Raji (cell line): ENCODE results near the gene UCHL1.

ENCODE experiments used
- POLR2A ChIP-seq: IDR thresholded peaks from 2 replicates; pipeline ENCODE4 v1.6.1; 2011; ENCODE audit warnings: low read depth, low read length, control low read depth; ENCODE audit not compliant: insufficient read depth

Gene UCHL1

DNA sequence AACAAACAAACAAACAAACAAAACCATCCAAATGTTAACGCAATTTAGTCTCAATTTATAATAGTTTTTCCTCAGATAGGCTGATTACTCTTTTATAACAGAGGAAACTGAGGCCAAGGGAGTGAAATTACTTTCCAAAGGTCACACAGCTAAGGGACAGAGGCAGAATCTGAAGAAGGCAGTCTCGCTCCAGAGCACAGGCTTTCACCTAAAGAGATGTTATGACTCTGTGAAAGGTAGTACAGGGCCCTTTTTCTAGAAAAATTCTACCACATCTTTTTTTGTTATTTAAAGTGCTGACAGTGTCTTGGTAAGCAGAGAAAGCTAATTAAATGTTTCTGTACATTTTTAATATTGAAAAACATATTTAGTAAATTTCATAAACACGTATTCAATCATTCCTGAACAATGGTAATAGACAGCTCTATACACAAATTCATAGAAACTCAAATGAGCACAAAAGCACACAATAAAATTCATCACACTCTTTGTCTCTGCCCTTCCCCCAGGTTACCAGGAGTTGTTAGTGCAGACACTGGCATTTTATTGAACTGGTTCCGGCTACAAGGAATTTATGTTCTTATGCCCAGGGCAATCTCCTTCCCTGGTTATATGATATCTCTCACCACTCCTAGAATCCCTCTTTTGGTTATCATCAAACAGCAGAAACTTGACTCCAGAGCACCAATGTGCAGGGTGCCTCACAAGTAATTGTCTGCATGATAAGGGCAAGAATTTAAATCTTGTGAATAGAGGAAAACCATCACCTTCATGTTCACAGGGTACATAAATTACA lies 34.7 kb upstream of the UCHL1 start:
- TF ChIP-seq POLR2A, result no peak

DNA sequence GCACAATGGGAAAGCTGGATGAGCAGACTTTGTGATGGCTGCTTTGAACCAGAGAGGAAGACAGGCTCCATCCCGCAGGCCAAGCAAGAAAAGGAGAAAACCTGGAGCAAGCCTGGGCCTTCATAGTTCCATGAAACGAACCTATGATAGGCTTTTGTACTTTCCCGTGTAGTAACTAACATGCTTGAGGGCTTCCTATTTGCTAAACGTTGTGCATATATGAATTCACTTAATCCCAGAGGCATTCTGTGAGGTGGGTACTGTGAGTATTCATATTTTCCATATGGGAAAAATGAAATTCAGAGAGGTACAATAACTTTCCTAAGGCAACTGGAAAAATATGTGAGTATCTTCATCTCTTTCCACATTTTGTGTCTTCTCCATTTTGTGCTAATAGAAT lies 28.8 kb upstream of the UCHL1 start:
- no peak for TF ChIP-seq POLR2A

DNA sequence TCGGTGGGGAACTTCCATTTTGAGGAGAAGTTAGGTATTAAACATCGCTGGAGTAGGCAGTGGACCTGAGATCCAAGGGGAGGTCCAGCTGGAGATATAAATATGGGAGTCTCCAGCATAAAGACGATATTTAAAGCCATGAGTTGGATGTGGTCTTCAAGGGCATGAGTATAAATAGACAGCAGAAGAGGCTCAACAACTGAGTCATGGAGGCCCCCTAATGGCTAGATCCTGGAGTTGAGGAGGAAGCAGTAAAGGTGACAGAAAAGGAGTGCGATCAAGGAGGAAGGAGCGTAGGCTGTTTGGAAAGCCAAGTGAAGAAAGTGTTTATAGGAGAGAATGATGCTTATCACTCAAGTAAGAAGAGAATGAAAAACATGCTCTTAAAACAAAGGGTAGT lies 24.3 kb upstream of the UCHL1 start:
- TF ChIP-seq POLR2A, result no peak

DNA sequence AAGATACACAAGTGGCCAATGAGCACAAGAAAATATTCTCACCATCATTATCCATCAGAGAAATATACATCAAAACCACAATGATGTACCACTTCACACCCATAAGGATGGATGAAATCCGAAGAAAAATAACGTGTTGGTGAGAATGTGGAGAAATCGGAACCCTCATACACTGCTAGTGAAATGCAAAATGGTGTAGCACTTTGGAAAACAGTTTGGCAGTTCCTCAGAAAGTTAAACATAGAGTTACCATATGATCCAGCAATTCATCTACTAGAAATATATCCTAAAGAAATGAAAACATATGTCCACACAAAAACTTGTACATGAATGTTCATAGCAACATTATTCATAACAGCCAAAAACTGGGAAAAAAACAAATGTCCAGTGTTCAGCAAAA lies 23.9 kb upstream of the UCHL1 start:
- no peak for TF ChIP-seq POLR2A

DNA sequence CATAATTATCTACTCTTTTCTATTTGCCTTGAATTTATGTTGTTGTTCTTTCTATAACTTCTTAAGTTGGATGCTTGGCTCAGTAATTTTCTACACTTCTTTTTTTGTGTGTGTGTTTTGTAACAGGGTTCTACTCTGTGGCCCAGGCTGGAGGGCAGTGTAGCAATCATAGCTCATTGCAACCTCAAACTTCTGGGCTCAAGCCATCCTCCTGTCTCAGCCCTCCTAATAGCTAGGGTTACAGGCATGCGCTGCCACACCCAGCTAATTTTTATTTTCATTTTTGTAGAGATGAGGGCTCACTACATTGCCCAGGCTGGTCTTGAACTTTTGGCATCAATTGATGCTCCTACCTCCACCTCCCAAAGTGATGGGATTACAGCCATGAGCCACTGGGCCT lies 20.7 kb upstream of the UCHL1 start:
- TF ChIP-seq POLR2A, result no peak

DNA sequence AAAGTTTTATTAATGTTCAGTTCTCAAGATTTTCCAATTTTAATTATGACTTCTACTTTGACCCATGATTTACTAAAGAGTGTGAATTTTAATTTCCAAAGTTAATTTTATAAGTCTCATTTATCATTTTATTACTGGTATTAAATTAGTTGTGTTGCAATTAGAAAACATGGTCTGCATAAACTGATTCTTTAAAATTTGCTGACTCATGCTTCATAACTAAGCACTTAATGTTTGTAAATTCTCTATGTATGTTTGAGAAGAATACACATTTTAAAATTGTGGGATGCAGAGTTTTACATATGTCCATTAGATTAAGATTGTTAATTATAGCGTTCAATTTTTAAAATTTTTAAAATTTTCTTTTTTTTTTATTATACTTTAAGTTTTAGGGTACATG lies 20.2 kb upstream of the UCHL1 start:
- TF ChIP-seq POLR2A, result no peak

DNA sequence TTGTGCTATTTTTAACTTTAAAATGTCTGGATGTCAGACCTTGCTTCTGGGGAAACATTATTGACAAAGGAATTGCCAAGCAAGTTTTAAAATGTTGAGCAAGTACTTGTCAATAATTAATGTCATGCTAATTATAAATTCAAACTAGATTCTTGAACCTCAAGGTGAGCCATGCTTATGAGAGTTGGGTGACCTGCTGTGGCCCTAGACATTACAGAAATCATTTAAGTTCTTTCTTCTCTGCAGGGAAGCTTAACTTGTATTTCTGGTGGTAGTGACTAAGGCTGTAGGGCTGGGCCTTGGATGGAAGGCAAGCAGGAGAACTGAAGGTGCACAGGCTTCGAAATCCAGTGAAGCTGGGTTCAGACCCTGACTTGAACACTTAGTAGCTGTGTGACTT lies 14.8 kb upstream of the UCHL1 start:
- no peak for TF ChIP-seq POLR2A

DNA sequence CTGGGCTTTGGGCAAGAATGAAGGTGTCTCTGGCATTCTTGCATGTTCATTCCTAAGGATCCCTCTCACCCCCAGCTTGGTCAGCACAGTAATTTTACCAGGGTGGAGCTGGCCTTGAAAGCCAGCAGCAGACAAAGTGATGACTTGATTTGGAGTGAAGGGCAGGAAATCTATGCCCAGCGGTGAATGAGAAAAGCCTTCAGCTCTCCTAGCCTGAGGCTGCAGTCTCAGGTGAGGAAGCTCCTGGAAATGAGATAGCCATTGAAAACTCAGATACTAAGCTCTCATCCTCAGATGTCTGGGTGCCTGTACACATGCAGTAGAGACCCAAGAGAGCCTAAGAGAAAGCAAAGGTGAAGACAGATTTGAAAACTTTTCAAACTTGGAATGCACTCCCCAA lies 10.7 kb upstream of the UCHL1 start:
- no peak for TF ChIP-seq POLR2A

DNA sequence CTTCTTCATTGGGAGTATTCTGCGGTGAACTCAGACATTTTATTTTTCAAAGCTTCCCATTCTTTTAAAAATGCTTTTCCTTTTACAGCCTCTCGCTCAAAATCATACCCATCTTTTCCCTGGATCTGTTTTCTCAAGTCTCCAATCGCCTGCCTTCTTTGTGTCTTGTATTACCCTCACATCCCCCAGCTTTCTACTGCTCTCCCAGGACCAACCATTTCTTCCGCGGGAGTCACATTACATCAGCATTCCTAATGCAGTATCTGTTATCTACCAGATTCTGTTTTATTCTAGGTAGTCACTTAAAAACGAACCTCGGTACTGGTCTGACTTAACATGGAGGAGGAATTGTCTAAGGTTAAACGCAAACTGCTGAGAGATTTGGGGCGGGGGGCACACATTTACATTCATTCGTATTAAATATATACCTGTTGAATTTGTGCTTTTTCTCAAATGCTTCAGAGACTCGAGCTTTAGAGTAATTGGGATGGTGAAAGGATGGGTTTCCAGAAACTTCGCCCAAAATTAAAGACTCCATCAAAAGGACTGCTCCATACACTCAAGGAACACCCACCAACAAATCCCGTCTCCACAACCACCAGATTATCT lies 493 bp upstream of the UCHL1 start:
- TF ChIP-seq POLR2A, result no peak

DNA sequence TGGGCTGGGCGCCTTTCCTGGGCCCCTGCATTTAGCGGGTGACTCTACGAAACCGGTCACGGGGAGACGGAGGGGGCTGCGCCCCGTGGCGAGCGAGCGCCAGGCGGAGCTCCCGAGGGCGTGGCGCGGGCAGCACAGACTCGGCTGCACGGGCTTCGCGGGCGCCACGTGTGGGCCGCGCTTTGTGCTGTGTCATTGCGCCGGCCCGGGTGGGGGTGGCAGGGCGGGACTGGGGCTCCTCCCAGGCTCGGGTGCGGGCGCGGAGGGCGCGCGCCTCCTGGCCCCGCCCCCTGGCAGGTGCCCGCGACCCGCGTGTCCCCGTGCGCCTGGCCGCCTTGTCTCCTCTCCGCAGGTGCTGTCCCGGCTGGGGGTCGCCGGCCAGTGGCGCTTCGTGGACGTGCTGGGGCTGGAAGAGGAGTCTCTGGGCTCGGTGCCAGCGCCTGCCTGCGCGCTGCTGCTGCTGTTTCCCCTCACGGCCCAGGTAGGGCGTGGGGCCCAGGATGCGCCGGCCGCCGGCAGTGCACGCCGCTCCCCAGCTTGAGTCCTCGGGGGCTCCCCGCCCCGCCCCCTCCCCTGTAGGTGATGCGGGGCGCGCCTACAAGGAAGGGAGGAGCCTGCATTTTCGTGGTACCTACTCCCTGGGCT lies 651 bp downstream of the UCHL1 start:
- TF ChIP-seq POLR2A, result no peak

DNA sequence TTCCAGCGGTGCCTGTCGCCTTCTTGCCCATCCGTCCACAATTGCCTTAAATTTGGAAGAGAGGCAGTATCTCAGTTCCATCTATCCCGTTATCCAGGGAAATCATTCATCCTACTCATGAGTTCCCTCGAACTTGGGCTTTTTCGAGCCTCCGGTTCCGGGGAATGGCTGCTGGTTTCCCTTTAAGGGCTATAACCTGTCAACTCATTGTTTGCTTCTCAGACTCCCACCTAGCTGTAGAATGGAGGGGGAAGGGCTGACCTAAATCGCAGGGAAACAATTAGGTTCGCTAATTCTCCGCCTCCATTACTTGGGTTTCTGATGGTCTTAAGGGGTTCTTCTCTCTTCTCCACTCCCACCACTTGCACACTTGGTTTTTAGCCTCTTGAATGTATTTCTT lies 1.2 kb downstream of the UCHL1 start:
- TF ChIP-seq POLR2A, result no peak

DNA sequence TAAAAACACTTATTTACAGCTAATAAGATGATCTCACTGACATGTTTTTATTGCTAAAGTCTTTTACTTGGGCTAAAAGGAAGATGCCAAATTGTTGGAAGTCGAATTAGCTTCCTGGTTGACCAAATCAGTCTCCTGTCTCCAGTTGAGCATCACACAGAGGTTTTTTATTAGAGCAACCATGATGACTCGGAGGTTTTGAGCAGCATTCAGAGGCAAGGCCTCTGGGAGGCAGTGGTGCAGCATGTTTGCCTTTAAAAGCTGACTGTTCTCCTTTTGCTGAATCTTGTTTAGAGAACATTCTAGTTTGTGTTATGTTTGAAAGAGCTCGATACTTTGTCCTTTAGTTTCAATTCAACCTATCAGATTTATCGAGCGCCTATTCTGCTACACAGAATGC lies 2.1 kb downstream of the UCHL1 start:
- TF ChIP-seq POLR2A, result no peak

DNA sequence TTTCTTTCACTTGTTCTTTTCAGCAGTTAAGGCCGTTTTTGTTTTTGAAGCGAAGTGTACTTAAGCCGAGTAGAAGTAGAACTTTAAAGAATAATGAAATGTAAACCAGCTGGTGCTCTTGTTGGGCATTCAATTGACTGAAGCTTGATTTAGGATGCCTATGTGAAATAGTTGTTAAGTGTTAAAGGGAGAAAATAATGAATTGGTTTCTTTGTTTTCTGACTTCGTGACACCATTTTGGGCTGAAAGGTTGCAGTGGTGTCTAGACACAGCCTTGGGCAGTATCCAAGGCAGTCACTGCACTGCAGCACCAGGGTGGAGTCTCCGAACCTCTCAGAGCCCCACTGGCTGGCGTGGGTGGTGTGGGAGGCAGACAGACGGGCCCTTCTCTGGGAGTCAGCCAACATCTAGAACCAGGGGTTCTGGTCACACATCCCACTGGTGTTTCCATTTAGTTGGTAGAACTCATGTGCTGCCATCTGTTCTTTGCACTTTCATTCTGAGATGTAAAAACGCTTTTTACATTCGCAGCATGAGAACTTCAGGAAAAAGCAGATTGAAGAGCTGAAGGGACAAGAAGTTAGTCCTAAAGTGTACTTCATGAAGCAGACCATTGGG lies 3.5 kb downstream of the UCHL1 start:
- TF ChIP-seq POLR2A, result no peak

DNA sequence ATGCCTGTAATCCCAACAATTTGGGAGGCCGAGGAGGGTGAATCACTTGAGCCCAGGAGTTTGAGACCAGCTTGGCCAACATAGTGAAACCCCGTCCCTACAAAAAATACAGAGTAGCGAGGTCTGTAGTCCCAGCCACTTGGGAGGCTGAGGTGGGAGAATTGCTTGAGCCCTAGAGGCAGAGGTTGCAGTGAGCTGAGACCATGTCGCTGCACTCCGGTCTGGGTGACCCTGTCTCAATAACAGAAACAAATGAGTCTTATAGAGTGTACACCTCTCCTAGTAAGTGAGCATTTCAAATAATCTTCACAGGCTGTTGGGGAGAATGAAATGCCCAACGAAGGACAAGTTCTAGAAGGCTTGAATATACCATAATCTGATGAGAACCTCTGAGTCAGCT lies 5.5 kb downstream of the UCHL1 start:
- no peak for TF ChIP-seq POLR2A

DNA sequence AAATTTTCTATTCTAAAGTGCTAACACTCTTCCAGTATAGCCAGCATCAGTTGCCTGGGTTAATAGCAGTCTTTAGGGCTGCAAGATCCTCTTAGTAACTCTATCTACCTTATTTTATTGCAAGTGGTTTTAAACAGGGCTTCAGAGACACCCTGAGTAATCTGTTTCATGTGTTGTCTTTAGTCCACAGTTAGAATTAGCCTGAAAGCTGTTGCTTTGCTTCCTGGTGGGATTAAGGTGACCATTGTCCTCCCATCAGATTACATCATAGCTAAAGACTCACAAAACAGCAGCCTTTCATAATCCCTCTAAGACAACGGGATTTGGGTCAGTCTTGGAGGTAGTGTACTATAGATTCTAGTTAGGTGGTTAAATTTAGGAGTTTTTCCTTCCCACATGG lies 7.5 kb downstream of the UCHL1 start:
- TF ChIP-seq POLR2A, result no peak

DNA sequence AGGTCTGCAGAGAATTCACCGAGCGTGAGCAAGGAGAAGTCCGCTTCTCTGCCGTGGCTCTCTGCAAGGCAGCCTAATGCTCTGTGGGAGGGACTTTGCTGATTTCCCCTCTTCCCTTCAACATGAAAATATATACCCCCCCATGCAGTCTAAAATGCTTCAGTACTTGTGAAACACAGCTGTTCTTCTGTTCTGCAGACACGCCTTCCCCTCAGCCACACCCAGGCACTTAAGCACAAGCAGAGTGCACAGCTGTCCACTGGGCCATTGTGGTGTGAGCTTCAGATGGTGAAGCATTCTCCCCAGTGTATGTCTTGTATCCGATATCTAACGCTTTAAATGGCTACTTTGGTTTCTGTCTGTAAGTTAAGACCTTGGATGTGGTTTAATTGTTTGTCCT lies 11.3 kb downstream of the UCHL1 start:
- TF ChIP-seq POLR2A, result no peak

DNA sequence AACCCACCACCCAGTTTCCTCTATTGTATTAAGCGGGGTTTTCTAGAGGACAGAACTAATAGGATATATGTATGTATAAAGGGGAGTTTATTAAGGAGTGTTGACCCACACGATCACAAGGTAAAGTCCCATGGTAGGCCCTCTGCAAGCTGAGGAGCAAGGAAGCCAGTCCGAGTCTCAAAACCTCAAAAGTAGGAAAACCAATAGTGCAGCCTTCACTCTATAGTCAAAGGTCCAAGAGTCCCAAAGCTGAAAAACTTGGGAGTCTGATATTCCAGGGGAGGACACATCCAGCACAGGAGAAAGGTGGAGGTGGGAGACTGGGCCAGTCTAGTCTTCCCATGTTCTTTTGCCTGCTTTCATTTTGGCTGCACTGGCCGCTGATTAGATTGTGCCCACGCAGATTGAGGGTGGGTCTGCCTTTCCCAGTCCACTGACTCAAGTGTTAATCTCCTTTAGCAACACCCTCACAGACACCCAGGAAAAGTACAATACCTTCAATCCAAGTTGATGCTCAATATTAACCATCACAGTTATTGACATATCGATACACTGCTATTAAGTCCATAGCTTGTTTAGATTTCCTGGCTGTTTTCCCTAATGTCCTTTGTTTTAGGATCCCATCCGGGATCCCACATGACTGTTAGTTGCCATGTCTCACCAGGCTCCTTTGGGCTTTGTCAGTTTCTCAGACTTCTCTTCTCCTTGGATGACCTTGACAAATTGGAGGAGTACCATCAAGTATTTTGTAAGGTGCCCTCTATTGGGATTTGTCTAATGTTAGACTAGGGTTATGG lies 12.2 kb downstream of the UCHL1 start:
- no peak for TF ChIP-seq POLR2A
